Neural progenitor cell (in vitro differentiated cells): ENCODE data around the gene CRISP1.

ENCODE experiments used
- CTCF ChIP-seq: fragments of 200-600 bp; sonication (generic); IDR thresholded peaks from 2 replicates; pipeline ENCODE4 v1.5.1; 2017; ENCODE audit warnings: antibody characterized with exemption, mild to moderate bottlenecking
- EZH2 ChIP-seq: fragments of 200-600 bp; sonication (generic); IDR thresholded peaks from 2 replicates; pipeline ENCODE4 v1.6.1; 2017; ENCODE audit warnings: antibody characterized with exemption, mild to moderate bottlenecking, moderate library complexity

- TF ChIP-seq CTCF (no peak), EZH2 (no peak)
These were observed 67.2 kb downstream of the CRISP1 start for GRCh38 chr6:49799090-49799489.
